Measurements from ENCODE around the gene C5orf52. TPM values are rescaled to one million over a fixed set of nuclear protein-coding genes. Genes with fewer than 3 reads are reported as not detected.
"Not testable (repeated sequence)": the region's sequence is repeated elsewhere in the genome, so short reads cannot be mapped to it uniquely, and the experiment has no call there.

Gene C5orf52
- total RNA-seq, 1 donor from 2014 or later = not detected

- DNase-seq = no peak
- no peaks in the 10 kb centered on the region for H3K4me1 Mint-ChIP-seq (ENCODE audit: low read depth, unreplicated experiment)
- peaks cover 2% of the 10 kb centered on the region for H3K9me3 Mint-ChIP-seq (ENCODE audit: unreplicated experiment)
- H3K27me3 Mint-ChIP-seq (ENCODE audit: unreplicated experiment) = no peaks in the 10 kb centered on the region
- no peak overlapping the region for H3K27ac Mint-ChIP-seq (ENCODE audit: unreplicated experiment)
- TF ChIP-seq CTCF (IDR thresholded peaks at IDR 0.05; ENCODE audit: partially characterized antibody, unreplicated experiment) = no peak
- H3K4me3 Mint-ChIP-seq (ENCODE audit: unreplicated experiment) = no peak overlapping the region
- H3K36me3 Mint-ChIP-seq (ENCODE audit: unreplicated experiment) = peaks cover 7% of the 10 kb centered on the region
Observed at GRCh38 chr5:157677931-157678330, 6.6 kb downstream of the C5orf52 start.

GRCh38 chr5:157679801-157680200 lies 8.5 kb downstream of the C5orf52 start:
- Mint-ChIP-seq H3K27ac (ENCODE audit: unreplicated experiment) (no peak overlapping the region), H3K4me3 (ENCODE audit: unreplicated experiment) (no peak overlapping the region), H3K27me3 (ENCODE audit: unreplicated experiment) (no peaks in the 10 kb centered on the region), H3K36me3 (ENCODE audit: unreplicated experiment) (peaks cover 7% of the 10 kb centered on the region), H3K9me3 (ENCODE audit: unreplicated experiment) (peaks cover 2% of the 10 kb centered on the region), H3K4me1 (ENCODE audit: low read depth, unreplicated experiment) (no peaks in the 10 kb centered on the region)
- no peak for DNase-seq
- TF ChIP-seq CTCF (IDR thresholded peaks at IDR 0.05; ENCODE audit: partially characterized antibody, unreplicated experiment) = no peak

- Mint-ChIP-seq H3K36me3 (ENCODE audit: unreplicated experiment) (peaks cover 7% of the 10 kb centered on the region), H3K4me3 (ENCODE audit: unreplicated experiment) (no peak overlapping the region), H3K27me3 (ENCODE audit: unreplicated experiment) (no peaks in the 10 kb centered on the region), H3K4me1 (ENCODE audit: low read depth, unreplicated experiment) (no peaks in the 10 kb centered on the region), H3K9me3 (ENCODE audit: unreplicated experiment) (peaks cover 2% of the 10 kb centered on the region), H3K27ac (ENCODE audit: unreplicated experiment) (no peak overlapping the region)
- TF ChIP-seq CTCF (IDR thresholded peaks at IDR 0.05; ENCODE audit: partially characterized antibody, unreplicated experiment) = no peak
- DNase-seq = no peak
Observed at GRCh38 chr5:157680239-157680638, 8.9 kb downstream of the C5orf52 start.

- Mint-ChIP-seq H3K27ac (ENCODE audit: unreplicated experiment) (no peak overlapping the region), H3K36me3 (ENCODE audit: unreplicated experiment) (peaks cover 7% of the 10 kb centered on the region), H3K27me3 (ENCODE audit: unreplicated experiment) (no peaks in the 10 kb centered on the region), H3K9me3 (ENCODE audit: unreplicated experiment) (peaks cover 2% of the 10 kb centered on the region), H3K4me3 (ENCODE audit: unreplicated experiment) (no peak overlapping the region), H3K4me1 (ENCODE audit: low read depth, unreplicated experiment) (no peaks in the 10 kb centered on the region)
- TF ChIP-seq CTCF (IDR thresholded peaks at IDR 0.05; ENCODE audit: partially characterized antibody, unreplicated experiment) = no peak
- DNase-seq = no peak
Observed at GRCh38 chr5:157681048-157681447, 9.7 kb downstream of the C5orf52 start.

- no peak overlapping the region for H3K4me3 Mint-ChIP-seq (ENCODE audit: unreplicated experiment)
- DNase-seq = no peak
- no peaks in the 10 kb centered on the region for H3K27me3 Mint-ChIP-seq (ENCODE audit: unreplicated experiment)
- H3K27ac Mint-ChIP-seq (ENCODE audit: unreplicated experiment) = no peak overlapping the region
- TF ChIP-seq CTCF (IDR thresholded peaks at IDR 0.05; ENCODE audit: partially characterized antibody, unreplicated experiment) = no peak
- peaks cover 7% of the 10 kb centered on the region for H3K36me3 Mint-ChIP-seq (ENCODE audit: unreplicated experiment)
- peaks cover 2% of the 10 kb centered on the region for H3K9me3 Mint-ChIP-seq (ENCODE audit: unreplicated experiment)
- H3K4me1 Mint-ChIP-seq (ENCODE audit: low read depth, unreplicated experiment) = no peaks in the 10 kb centered on the region
Observed at GRCh38 chr5:157682257-157682656, 10.9 kb downstream of the C5orf52 start.

- DNase-seq; H3K36me3 Mint-ChIP-seq (ENCODE audit: unreplicated experiment); H3K4me1 Mint-ChIP-seq (ENCODE audit: low read depth, unreplicated experiment); H3K4me3 Mint-ChIP-seq (ENCODE audit: unreplicated experiment); H3K27me3 Mint-ChIP-seq (ENCODE audit: unreplicated experiment); H3K27ac Mint-ChIP-seq (ENCODE audit: unreplicated experiment); H3K9me3 Mint-ChIP-seq (ENCODE audit: unreplicated experiment): not testable (repeated sequence)
Observed at GRCh38 chr5:157686276-157687197, 15.2 kb downstream of the C5orf52 start.
